SK-N-SH (cell line): ENCODE measurements around the gene ERVW-1. TPM values are rescaled to one million over a fixed set of nuclear protein-coding genes. Genes with fewer than 3 reads are reported as not detected.

Experiments
- CTCF ChIA-PET: fragments of 300-600, 350-600 bp; formaldehyde crosslinking; extraction: SDS; loops from one replicate; lab custom pipeline; 2021; lab: Yijun Ruan, JAX
- POLR2A ChIA-PET: fragments of 350-600 bp; sonication (Branson Sonifier 250); formaldehyde crosslinking; extraction: SDS; loops from one replicate; lab custom pipeline; 2020; ENCODE audit warnings: antibody characterized with exemption, inconsistent platforms; lab: Yijun Ruan, JAX
- DNase-seq: peaks from one replicate; pipeline ENCODE4 v3.0.0; 2012
- H2AFZ ChIP-seq: fragments of 200-600 bp; sonication (generic); 2 replicates; pipeline ENCODE4 v1.8.1; 2016; ENCODE audit warnings: antibody characterized with exemption, mild to moderate bottlenecking, low read depth
- H3F3A ChIP-seq: fragments of 200-600 bp; sonication (generic); replicated peaks from 2 replicates; pipeline ENCODE3; 2016; ENCODE audit warnings: antibody characterized with exemption, mild to moderate bottlenecking; ENCODE audit not compliant: insufficient read depth
- H3K27ac ChIP-seq, 2 experiments: fragments of 200-500 bp in 1 of 2; fragments of 200-600 bp in 1 of 2; sonication (Bioruptor generic) in 1 of 2; sonication (generic), shearing (Covaris generic) in 1 of 2; 2 replicates each; pipeline versions ENCODE4 v1.5.1 to v1.6.1; 2014 to 2016; ENCODE audit warnings: low read depth in 2 of 2, inconsistent platforms in 1 of 2, low read length in 1 of 2, mild to moderate bottlenecking in 1 of 2, mixed read lengths in 1 of 2
- H3K27me3 ChIP-seq: fragments of 200-600 bp; sonication (generic), shearing (Covaris generic); 2 replicates; pipeline ENCODE4 v1.6.1; 2016; ENCODE audit warnings: mixed run types; ENCODE audit not compliant: insufficient read depth
- H3K36me3 ChIP-seq, 2 experiments: fragments of 200-500 bp in 1 of 2; fragments of 200-600 bp in 1 of 2; sonication (Bioruptor generic) in 1 of 2; sonication (generic) in 1 of 2; replicated peaks in 1 of 2; 2 replicates each; pipeline versions ENCODE3 to v1.5.1; 2014 to 2016; ENCODE audit warnings: low read length in 1 of 2, mild to moderate bottlenecking in 1 of 2; ENCODE audit not compliant: insufficient read depth in 2 of 2, control insufficient read depth in 1 of 2
- H3K4me1 ChIP-seq, 2 experiments: fragments of 200-500 bp in 1 of 2; fragments of 200-600 bp in 1 of 2; sonication (Bioruptor generic) in 1 of 2; sonication (generic), shearing (Covaris generic) in 1 of 2; 2 replicates each; pipeline versions ENCODE4 v1.5.1 to v1.6.1; 2014 to 2016; ENCODE audit warnings: low read depth in 1 of 2, low read length in 1 of 2, mixed run types in 1 of 2; ENCODE audit not compliant: insufficient read depth in 2 of 2, control insufficient read depth in 1 of 2
- H3K4me2 ChIP-seq: fragments of 200-600 bp; sonication (generic), shearing (Covaris generic); 2 replicates; pipeline ENCODE4 v1.6.1; 2017; ENCODE audit warnings: mixed run types
- H3K4me3 ChIP-seq, 2 experiments: fragments of 200-500 bp in 1 of 2; fragments of 200-600 bp in 1 of 2; sonication (Bioruptor generic) in 1 of 2; sonication (generic), shearing (Covaris generic) in 1 of 2; 2 replicates each; pipeline versions ENCODE4 v1.5.1 to v1.8.1; 2014 to 2016; ENCODE audit warnings: low read depth in 2 of 2, inconsistent platforms in 1 of 2, low read length in 1 of 2, mild to moderate bottlenecking in 1 of 2, mixed read lengths in 1 of 2, moderate library complexity in 1 of 2
- H3K79me2 ChIP-seq: fragments of 200-600 bp; sonication (generic); 2 replicates; pipeline ENCODE4 v1.8.1; 2017; ENCODE audit warnings: mild to moderate bottlenecking; ENCODE audit not compliant: insufficient read depth
- H3K9ac ChIP-seq: fragments of 200-600 bp; sonication (generic); 2 replicates; pipeline ENCODE4 v1.6.1; 2017; ENCODE audit warnings: mixed run types
- H3K9me2 ChIP-seq: fragments of 200-600 bp; sonication (generic); 2 replicates; pipeline ENCODE4 v1.6.1; 2017; ENCODE audit warnings: mixed run types
- H3K9me3 ChIP-seq: fragments of 200-600 bp; sonication (generic); 2 replicates; pipeline ENCODE4 v1.6.1; 2017; ENCODE audit warnings: mixed run types, mild to moderate bottlenecking, moderate library complexity
- H4K20me1 ChIP-seq: fragments of 200-600 bp; sonication (generic); 2 replicates; pipeline ENCODE4 v1.6.1; 2017; ENCODE audit warnings: mild to moderate bottlenecking, mixed run types; ENCODE audit not compliant: insufficient read depth
- CTCF ChIP-seq: fragments of 200-600 bp; sonication (generic); IDR thresholded peaks from 2 replicates; pipeline ENCODE4 v1.6.1; 2017; ENCODE audit warnings: antibody characterized with exemption, mild to moderate bottlenecking, moderate library complexity
- ELF1 ChIP-seq: IDR thresholded peaks from 2 replicates; pipeline ENCODE4 v1.4.0; 2012
- FOSL2 ChIP-seq: IDR thresholded peaks from 2 replicates; pipeline ENCODE4 v1.4.0; 2012; ENCODE audit warnings: low read depth, mild to moderate bottlenecking, moderate library complexity, borderline replicate concordance
- FOXJ3 ChIP-seq: sonication (generic); formaldehyde crosslinking; IDR thresholded peaks from 2 replicates; pipeline ENCODE4 v1.5.1; 2020; ENCODE audit warnings: mild to moderate bottlenecking, missing genetic modification reagents
- FOXM1 ChIP-seq: IDR thresholded peaks from 2 replicates; pipeline ENCODE4 v1.4.0; 2012; ENCODE audit warnings: low read depth, mild to moderate bottlenecking
- GABPA ChIP-seq: IDR thresholded peaks from 2 replicates; pipeline ENCODE4 v1.4.0; 2012; ENCODE audit warnings: low read depth, mild to moderate bottlenecking
- GATA2 ChIP-seq: sonication (generic); formaldehyde crosslinking; IDR thresholded peaks from 2 replicates; pipeline ENCODE4 v1.5.0; 2020; ENCODE audit warnings: mild to moderate bottlenecking, missing genetic modification reagents
- IRF3 ChIP-seq: fragments of 150-350 bp; IDR thresholded peaks from 2 replicates; pipeline ENCODE4 v1.6.1; 2016; ENCODE audit warnings: mild to moderate bottlenecking, low read depth, low read length
- MXI1 ChIP-seq: IDR thresholded peaks from 2 replicates; pipeline ENCODE4 v1.6.1; 2012; ENCODE audit warnings: mild to moderate bottlenecking, low read depth, low read length, improper control_type of control experiment
- NRF1 ChIP-seq: IDR thresholded peaks from 2 replicates; pipeline ENCODE4 v1.6.1; 2012; ENCODE audit warnings: low read depth, mild to moderate bottlenecking, low read length
- PBX3 ChIP-seq: IDR thresholded peaks from 2 replicates; pipeline ENCODE4; 2012
- POLR2AphosphoS5 ChIP-seq: IDR thresholded peaks from 2 replicates; pipeline ENCODE4 v1.6.1; 2012; ENCODE audit warnings: low read depth, low read length
- RFX5 ChIP-seq: IDR thresholded peaks from 2 replicates; pipeline ENCODE4 v1.6.1; 2012; ENCODE audit warnings: mild to moderate bottlenecking, improper control_type of control experiment, low read length
- RXRA ChIP-seq: IDR thresholded peaks from 2 replicates; pipeline ENCODE4 v1.4.0; 2012; ENCODE audit warnings: low read depth, mild to moderate bottlenecking, borderline replicate concordance
- SIN3A ChIP-seq: IDR thresholded peaks from 2 replicates; pipeline ENCODE4 v1.6.1; 2012; ENCODE audit warnings: low read depth, mild to moderate bottlenecking, low read length, moderate library complexity, borderline replicate concordance
- USF1 ChIP-seq: IDR thresholded peaks from 2 replicates; pipeline ENCODE4 v1.4.0; 2012; ENCODE audit warnings: low read depth, borderline replicate concordance
- YY1 ChIP-seq: IDR thresholded peaks from 2 replicates; pipeline ENCODE4 v1.4.0; 2012; ENCODE audit warnings: low read depth, mild to moderate bottlenecking
- WGBS: methylation state at CpG from one replicate; pipeline ENCODE4 v1.1.6; 2017; ENCODE audit warnings: low lambda C conversion rate; 5-methylcytosine and 5-hydroxymethylcytosine counted together
- polyA plus RNA-seq, 3 experiments: library from polyadenylated mRNA; depleted of rRNA; stranded (reverse); fragments of >200 nt; gene quantifications; 2 replicates each; pipeline ENCODE4 v1.2.3, GENCODE V29; 2012
- TF ChIP-seq, protein P1 (sequence below): IDR thresholded peaks from 2 replicates; pipeline ENCODE4 v1.4.0; 2012; ENCODE audit warnings: low read depth, borderline replicate concordance
- TF ChIP-seq, protein P2 (sequence below): IDR thresholded peaks from 2 replicates; pipeline ENCODE4 v1.4.0; 2012; ENCODE audit warnings: low read depth

The ERVW-1 gene
- polyA plus RNA-seq, 1 of the 3 experiments (the other 2 are of a cell fraction), result not detected

GRCh38 chr7:92496876-92497275 lies 19.1 kb upstream of the ERVW-1 start:
- ChIA-PET CTCF (no interaction called here), POLR2A (no interaction called here)
- 88% methylated on average over 2 of the region's 2 CpGs for WGBS
- peaks cover 12% of the 10 kb centered on the region for H3F3A ChIP-seq
- no peak overlapping the region for H3K4me2 ChIP-seq
- no peaks in the 10 kb centered on the region for H3K4me1 ChIP-seq
- peaks cover 69 to 88% of the 10 kb centered on the region in 2 experiments for H3K36me3 ChIP-seq
- H3K27me3 ChIP-seq, result no peaks in the 10 kb centered on the region
- H3K79me2 ChIP-seq, result no peaks in the 10 kb centered on the region
- no peak overlapping the region for H2AFZ ChIP-seq
- H3K4me3 ChIP-seq, result no peak overlapping the region
- no peaks in the 10 kb centered on the region for H4K20me1 ChIP-seq
- H3K27ac ChIP-seq, result no peak overlapping the region
- H3K9me2 ChIP-seq, result no peaks in the 10 kb centered on the region
- TF ChIP-seq FOXJ3 (CRISPR knock-in tag), result no peak
- TF ChIP-seq PBX3, result no peak
- no peaks in the 10 kb centered on the region for H3K9me3 ChIP-seq
- no peak overlapping the region for H3K9ac ChIP-seq
- DNase-seq, result no peak

DNA sequence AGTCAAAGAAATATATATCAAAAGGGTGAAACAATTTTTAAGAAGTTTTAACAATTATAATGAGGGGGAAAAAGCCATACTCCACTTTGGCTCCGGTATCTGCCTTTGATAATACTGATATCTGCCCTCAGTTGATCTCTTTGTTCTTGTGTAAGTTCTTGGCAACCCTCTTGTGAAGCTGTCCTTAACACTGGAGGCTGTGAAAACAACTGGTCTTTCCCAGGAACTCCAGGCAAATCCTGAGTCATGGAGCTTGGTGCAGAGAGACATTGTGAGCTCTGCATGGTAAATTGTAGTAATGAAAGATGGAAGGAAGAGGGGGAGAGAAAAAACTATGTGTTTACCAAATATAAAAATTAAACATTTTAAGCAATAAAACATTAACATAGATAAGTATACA lies 11.9 kb upstream of the ERVW-1 start:
- Histone ChIP-seq H3K79me2 (no peaks in the 10 kb centered on the region), H3K9me2 (no peaks in the 10 kb centered on the region; the same call in 1 of the 2 replicates), H3K9ac (no peak overlapping the region), H3K4me2 (no peak overlapping the region), H3K4me1 (no peaks in the 10 kb centered on the region), H2AFZ (no peak overlapping the region), H3K36me3 (peaks cover 80 to 88% of the 10 kb centered on the region in 2 experiments), H3K27ac (no peak overlapping the region), H3K27me3 (no peaks in the 10 kb centered on the region), H4K20me1 (no peaks in the 10 kb centered on the region), H3F3A (peaks cover 10% of the 10 kb centered on the region), H3K4me3 (no peak overlapping the region), H3K9me3 (no peaks in the 10 kb centered on the region)
- CTCF ChIA-PET, result interaction anchor here (0.6 to 1.5 kb wide), 5 partner anchors 27 to 65 kb away, joined by 3 to 7 read pairs (median 4); no protein-coding TSS in a partner anchor
- POLR2A ChIA-PET, result no interaction called here
- DNase-seq, result no peak
- WGBS, result 100% methylated on average over 1 of the region's 1 CpG
- TF ChIP-seq RFX5 (no peak), RXRA (no peak), FOXM1 (no peak), FOSL2 (no peak), GABPA (no peak), ELF1 (no peak), YY1 (no peak), GATA2 (CRISPR knock-in tag) (no peak), POLR2AphosphoS5 (no peak), SIN3A (no peak), FOXJ3 (CRISPR knock-in tag) (no peak), NRF1 (no peak), USF1 (no peak), IRF3 (no peak), MXI1 (no peak), CTCF (no peak)
- TF ChIP-seq, protein P1, sequence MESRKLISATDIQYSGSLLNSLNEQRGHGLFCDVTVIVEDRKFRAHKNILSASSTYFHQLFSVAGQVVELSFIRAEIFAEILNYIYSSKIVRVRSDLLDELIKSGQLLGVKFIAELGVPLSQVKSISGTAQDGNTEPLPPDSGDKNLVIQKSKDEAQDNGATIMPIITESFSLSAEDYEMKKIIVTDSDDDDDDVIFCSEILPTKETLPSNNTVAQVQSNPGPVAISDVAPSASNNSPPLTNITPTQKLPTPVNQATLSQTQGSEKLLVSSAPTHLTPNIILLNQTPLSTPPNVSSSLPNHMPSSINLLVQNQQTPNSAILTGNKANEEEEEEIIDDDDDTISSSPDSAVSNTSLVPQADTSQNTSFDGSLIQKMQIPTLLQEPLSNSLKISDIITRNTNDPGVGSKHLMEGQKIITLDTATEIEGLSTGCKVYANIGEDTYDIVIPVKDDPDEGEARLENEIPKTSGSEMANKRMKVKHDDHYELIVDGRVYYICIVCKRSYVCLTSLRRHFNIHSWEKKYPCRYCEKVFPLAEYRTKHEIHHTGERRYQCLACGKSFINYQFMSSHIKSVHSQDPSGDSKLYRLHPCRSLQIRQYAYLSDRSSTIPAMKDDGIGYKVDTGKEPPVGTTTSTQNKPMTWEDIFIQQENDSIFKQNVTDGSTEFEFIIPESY, result no peak
- TF ChIP-seq, protein P2, sequence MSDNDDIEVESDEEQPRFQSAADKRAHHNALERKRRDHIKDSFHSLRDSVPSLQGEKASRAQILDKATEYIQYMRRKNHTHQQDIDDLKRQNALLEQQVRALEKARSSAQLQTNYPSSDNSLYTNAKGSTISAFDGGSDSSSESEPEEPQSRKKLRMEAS, result no peak
